ENCODE measurements around the gene CFAP74.

- TF ChIP-seq CTCF (IDR thresholded peaks at IDR 0.05) (no peak), POLR2A (IDR thresholded peaks at IDR 0.05) (no peak), EP300 (IDR thresholded peaks at IDR 0.05) (no peak)
Observed at GRCh38 chr1:1889090-1889750, 114.4 kb downstream of the CFAP74 start.

All from tibial nerve (tissue), 4 donors.